KMS-11 (cell line): ENCODE data around the gene ADSL.

Experiments
- H2AFZ ChIP-seq: fragments of 200-600 bp; sonication (generic); 2 replicates; pipeline ENCODE4 v1.6.1; 2016; ENCODE audit warnings: antibody characterized with exemption, mixed run types, low read depth
- H3K27ac ChIP-seq: fragments of 200-600 bp; sonication (generic); 2 replicates; pipeline ENCODE4 v1.6.1; 2016; ENCODE audit warnings: mild to moderate bottlenecking, mixed run types
- H3K27me3 ChIP-seq: fragments of 200-600 bp; sonication (generic); 2 replicates; pipeline ENCODE4 v1.6.1; 2017; ENCODE audit warnings: mild to moderate bottlenecking, low read depth, mixed run types, moderate library complexity; ENCODE audit not compliant: insufficient read depth
- H3K36me3 ChIP-seq: fragments of 200-600 bp; sonication (generic); 2 replicates; pipeline ENCODE4 v1.6.1; 2017; ENCODE audit warnings: mild to moderate bottlenecking, mixed run types; ENCODE audit not compliant: insufficient read depth
- H3K4me1 ChIP-seq: fragments of 200-600 bp; sonication (generic); 2 replicates; pipeline ENCODE4 v1.6.1; 2016; ENCODE audit warnings: mild to moderate bottlenecking, low read depth, mixed run types; ENCODE audit not compliant: poor library complexity, severe bottlenecking
- H3K4me2 ChIP-seq: fragments of 200-600 bp; sonication (generic); 2 replicates; pipeline ENCODE4 v1.7.0; 2016; ENCODE audit warnings: mild to moderate bottlenecking, mixed run types
- H3K4me3 ChIP-seq: fragments of 200-600 bp; sonication (generic); IDR thresholded peaks from 2 replicates; pipeline ENCODE4 v1.6.1; 2017; ENCODE audit warnings: low read depth, low read length, mixed read lengths; ENCODE audit not compliant: insufficient read depth
- H3K79me2 ChIP-seq: fragments of 200-600 bp; sonication (generic); 2 replicates; pipeline ENCODE4 v1.6.1; 2016; ENCODE audit warnings: low read depth, mixed run types; ENCODE audit not compliant: insufficient read depth
- H3K9ac ChIP-seq: fragments of 200-600 bp; sonication (generic); 2 replicates; pipeline ENCODE4 v1.6.1; 2016; ENCODE audit warnings: mild to moderate bottlenecking, mixed run types
- H4K20me1 ChIP-seq: fragments of 200-600 bp; sonication (generic); 2 replicates; pipeline ENCODE4 v1.6.1; 2016; ENCODE audit warnings: mild to moderate bottlenecking, mixed run types; ENCODE audit not compliant: insufficient read depth
- TF ChIP-seq, protein P1 (sequence below): fragments of 200-600 bp; sonication (generic); conservative IDR thresholded peaks from 2 replicates; pipeline ENCODE4 v1.6.1; 2017; ENCODE audit warnings: low read depth, mild to moderate bottlenecking, antibody characterized with exemption, low read length, moderate library complexity, mixed read lengths

The ADSL gene

DNA sequence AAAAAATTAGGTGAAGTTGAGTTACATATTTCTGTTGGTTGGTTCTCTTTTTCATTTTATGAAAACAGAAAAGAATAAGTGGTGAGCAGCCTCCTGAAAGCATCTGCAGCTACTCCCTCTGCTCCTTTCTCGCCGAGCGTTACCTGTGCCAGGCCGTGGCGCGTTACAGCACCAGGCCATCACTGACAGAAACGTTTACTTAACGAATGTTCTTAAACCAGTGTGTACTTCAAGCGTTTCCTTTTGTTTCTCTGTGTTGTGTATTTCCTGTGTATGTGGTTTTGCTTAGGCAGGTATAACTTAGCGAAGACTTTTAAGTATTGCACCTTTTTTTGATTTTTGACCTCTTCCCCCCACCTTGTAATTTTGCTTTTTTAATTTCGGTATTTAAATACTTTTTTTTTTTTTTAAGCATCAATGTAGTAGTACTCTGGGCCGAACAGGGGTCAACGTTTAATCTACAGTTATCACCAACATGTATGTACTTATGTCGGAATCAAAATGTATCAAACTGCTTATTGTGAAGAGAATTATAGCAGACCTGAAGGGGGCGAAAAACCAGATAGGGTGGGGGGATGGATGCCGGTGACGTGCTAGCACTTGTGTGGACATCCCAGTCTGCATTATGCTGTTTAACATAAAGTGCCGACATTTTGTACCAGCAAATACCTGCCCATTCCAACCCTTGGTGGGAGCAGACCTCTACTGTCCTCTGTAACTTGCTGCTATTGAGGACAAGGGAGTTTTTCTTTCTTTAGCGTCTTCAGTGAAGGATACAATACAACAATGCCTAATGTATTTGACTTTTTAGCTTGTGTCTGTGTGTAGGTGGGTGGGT lies 21.6 kb upstream of the ADSL start:
- Histone ChIP-seq H3K9ac (no peak overlapping the region), H3K4me2 (no peak overlapping the region), H3K79me2 (no peaks in the 10 kb centered on the region), H2AFZ (no peak overlapping the region), H3K4me1 (no peaks in the 10 kb centered on the region), H3K4me3 (no peak overlapping the region), H3K27ac (no peak overlapping the region), H3K36me3 (no peaks in the 10 kb centered on the region), H3K27me3 (no peaks in the 10 kb centered on the region), H4K20me1 (no peaks in the 10 kb centered on the region)
- TF ChIP-seq, protein P1, sequence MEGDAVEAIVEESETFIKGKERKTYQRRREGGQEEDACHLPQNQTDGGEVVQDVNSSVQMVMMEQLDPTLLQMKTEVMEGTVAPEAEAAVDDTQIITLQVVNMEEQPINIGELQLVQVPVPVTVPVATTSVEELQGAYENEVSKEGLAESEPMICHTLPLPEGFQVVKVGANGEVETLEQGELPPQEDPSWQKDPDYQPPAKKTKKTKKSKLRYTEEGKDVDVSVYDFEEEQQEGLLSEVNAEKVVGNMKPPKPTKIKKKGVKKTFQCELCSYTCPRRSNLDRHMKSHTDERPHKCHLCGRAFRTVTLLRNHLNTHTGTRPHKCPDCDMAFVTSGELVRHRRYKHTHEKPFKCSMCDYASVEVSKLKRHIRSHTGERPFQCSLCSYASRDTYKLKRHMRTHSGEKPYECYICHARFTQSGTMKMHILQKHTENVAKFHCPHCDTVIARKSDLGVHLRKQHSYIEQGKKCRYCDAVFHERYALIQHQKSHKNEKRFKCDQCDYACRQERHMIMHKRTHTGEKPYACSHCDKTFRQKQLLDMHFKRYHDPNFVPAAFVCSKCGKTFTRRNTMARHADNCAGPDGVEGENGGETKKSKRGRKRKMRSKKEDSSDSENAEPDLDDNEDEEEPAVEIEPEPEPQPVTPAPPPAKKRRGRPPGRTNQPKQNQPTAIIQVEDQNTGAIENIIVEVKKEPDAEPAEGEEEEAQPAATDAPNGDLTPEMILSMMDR, result no peak

DNA sequence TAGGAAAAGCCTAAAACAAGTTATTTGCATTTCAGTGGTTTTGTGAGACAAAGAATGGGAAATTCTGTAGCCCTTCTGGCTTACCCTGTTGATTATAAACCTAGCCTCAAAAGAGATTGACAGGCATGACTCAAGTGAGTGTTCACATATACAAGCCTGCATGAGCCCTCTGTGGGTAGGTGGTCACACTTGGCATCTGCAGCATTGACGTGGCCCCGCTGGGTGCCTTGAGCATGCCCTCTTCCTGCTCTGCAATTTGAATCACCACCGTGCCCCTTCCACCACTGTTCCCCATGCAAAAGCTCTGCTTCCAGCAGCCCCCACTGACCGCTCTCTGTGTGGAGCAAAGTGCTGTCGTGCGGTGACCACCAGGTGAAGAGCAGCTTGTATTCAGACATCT lies 21.0 kb upstream of the ADSL start:
- no peak overlapping the region for H3K4me2 ChIP-seq
- H3K4me1 ChIP-seq, result no peaks in the 10 kb centered on the region
- TF ChIP-seq, protein P1, result no peak
- H3K36me3 ChIP-seq, result no peaks in the 10 kb centered on the region
- no peak overlapping the region for H2AFZ ChIP-seq
- H3K4me3 ChIP-seq, result no peak overlapping the region
- no peak overlapping the region for H3K27ac ChIP-seq
- no peaks in the 10 kb centered on the region for H4K20me1 ChIP-seq
- no peak overlapping the region for H3K9ac ChIP-seq
- H3K27me3 ChIP-seq, result no peaks in the 10 kb centered on the region
- H3K79me2 ChIP-seq, result no peaks in the 10 kb centered on the region

DNA sequence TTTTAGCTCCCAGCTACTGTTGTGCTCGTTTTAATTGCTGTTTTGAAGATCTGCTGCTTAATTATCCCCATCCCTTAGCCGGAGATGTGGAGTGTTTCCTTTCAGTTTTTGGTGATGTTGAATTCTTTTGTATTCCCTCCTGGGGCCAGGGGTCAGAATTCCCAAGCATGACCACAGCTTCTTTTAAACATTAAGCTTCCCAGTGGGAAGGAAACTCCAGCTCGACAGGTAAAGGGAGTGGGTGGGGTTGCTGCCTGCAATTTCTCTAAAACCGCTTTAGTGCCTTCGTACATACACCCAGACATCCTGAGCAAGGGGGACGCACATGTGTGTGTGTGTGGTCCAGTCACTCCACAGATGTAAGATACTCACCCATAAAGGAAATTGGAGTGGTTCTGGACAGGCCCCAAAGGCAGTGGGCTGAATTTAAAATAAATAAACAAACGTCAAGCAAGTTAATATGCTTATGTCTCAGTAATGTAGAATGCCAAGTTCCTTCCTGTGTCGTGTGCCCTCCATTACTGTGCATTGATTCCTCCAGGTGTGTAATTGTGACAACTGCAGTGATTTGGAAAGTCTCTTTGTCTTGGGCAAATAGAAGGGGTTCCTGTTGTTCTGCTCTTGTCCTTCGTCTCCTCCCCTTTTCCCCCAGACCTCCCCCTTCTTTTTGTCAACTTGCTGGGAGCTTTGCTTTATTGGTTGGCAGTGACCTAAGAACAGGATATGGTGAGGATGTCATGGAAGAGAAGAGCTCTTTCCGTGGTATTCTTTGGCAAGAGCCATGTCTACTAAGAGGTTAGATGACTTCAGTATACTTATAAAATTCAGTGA lies 19.2 kb upstream of the ADSL start:
- no peak overlapping the region for H2AFZ ChIP-seq
- H3K27me3 ChIP-seq, result no peaks in the 10 kb centered on the region
- TF ChIP-seq, protein P1, result no peak
- no peak overlapping the region for H3K4me3 ChIP-seq
- no peaks in the 10 kb centered on the region for H4K20me1 ChIP-seq
- no peak overlapping the region for H3K27ac ChIP-seq
- no peak overlapping the region for H3K4me2 ChIP-seq
- H3K36me3 ChIP-seq, result no peaks in the 10 kb centered on the region
- H3K79me2 ChIP-seq, result no peaks in the 10 kb centered on the region
- H3K4me1 ChIP-seq, result no peaks in the 10 kb centered on the region
- no peak overlapping the region for H3K9ac ChIP-seq

DNA sequence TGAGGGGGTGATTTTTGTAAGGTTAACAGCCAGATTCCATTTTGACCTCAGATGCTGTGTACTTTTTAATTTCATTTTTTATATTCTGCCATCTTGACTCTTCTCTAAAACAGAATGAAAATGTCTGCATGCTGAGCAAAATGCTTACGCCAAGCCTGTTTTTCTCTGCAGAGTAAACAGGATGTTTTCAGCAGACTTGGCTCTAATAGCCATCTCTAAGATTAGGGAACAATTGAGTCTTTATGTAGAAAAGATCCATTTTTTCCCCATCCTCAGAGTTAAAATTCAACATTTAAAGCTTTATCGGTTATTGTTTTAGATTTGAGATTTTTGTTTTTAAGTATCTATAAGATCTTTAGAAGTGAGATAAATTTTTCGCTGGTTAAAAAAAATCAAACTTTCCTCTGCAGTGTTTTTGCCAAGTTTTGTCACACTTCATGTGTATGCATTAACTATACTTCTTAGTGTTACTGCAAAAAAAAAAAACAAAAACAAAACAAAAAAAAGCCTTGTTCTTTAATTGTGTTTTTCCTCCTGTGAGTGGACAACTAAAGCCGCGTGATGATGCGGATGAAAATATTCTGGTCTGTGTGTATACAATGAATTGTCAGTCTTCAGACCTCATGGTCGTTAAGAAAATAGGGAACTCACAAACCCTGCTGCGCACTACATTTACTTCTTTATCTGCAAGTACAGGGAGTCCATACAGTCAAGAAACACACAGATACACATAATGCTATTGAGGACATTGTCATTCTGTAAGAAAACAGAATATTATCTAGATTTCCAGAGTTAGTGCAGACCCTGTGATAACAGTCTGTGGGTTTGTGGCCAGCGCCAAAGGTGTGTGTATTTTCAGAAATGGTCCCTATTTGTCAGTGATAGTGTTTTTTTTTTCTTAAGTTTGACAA lies 17.5 kb upstream of the ADSL start:
- Histone ChIP-seq H3K79me2 (no peaks in the 10 kb centered on the region), H3K36me3 (no peaks in the 10 kb centered on the region), H3K9ac (no peak overlapping the region), H3K4me3 (no peak overlapping the region), H3K27me3 (no peaks in the 10 kb centered on the region), H3K4me2 (no peak overlapping the region), H4K20me1 (no peaks in the 10 kb centered on the region), H3K4me1 (no peaks in the 10 kb centered on the region), H3K27ac (no peak overlapping the region), H2AFZ (no peak overlapping the region)
- TF ChIP-seq, protein P1, result no peak
